Measurements from ENCODE around the gene ANKS6. TPM values are rescaled to one million over a fixed set of nuclear protein-coding genes. Genes with fewer than 3 reads are reported as not detected.

The ANKS6 gene
- total RNA-seq, result 25.7 and 25.8 TPM in 2 replicates

DNA sequence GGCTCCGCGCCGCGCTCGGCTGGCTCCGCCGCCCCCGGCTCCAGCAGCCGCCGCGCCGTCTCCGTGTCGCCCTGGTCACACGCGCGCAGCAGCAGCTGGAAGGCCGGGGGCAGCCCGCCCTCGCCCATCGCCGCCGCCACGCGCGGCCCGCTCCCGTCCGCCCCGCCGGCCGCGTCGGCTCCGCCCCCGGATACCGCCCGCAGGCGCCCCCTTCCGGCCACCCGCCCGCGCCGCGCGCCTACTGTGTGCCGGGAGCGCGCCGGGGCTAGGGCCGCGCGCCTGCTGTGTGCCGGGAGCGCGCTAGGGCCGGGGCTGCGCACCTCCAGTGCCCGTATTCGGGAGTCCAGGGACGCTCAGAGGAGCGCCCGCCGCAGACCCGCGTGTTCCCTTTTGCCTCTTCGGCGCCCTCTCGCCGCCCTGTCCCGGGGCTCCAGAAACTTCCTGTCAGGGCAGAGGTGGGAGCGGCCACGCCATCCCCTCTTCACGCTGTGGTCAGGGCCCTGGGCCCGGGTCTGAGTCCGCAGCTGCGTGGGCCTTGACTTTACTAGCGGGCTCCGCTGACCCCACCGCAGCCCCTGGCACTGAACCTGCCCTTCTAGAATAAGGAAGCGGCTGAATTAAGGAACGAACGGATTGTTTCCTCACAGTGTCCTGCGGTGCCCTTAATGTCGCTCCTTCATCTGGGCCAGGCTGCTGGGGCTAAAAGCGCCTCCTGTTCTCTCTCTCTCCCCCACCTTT is at the start of gene ANKS6:
TSS of gene ANKS6 (minus strand) at position 192 of the 738 bp plus-strand sequence. CDS start at position 128, 64 bp downstream.
- Histone ChIP-seq H3K4me3 (ENCODE audit: low read depth, low read length) (peak within 1 kb of the TSS; percentile 66), H3K36me3 (ENCODE audit: control insufficient read depth, insufficient read depth, low read length) (no peaks in the 10 kb centered on the region), H3K27me3 (ENCODE audit: control insufficient read depth, insufficient read depth, low read length) (no peaks in the 10 kb centered on the region)
- TF ChIP-seq, protein P1, sequence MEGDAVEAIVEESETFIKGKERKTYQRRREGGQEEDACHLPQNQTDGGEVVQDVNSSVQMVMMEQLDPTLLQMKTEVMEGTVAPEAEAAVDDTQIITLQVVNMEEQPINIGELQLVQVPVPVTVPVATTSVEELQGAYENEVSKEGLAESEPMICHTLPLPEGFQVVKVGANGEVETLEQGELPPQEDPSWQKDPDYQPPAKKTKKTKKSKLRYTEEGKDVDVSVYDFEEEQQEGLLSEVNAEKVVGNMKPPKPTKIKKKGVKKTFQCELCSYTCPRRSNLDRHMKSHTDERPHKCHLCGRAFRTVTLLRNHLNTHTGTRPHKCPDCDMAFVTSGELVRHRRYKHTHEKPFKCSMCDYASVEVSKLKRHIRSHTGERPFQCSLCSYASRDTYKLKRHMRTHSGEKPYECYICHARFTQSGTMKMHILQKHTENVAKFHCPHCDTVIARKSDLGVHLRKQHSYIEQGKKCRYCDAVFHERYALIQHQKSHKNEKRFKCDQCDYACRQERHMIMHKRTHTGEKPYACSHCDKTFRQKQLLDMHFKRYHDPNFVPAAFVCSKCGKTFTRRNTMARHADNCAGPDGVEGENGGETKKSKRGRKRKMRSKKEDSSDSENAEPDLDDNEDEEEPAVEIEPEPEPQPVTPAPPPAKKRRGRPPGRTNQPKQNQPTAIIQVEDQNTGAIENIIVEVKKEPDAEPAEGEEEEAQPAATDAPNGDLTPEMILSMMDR (IDR thresholded peaks at IDR 0.05; ENCODE audit: insufficient read depth, low read length, poor library complexity, severe bottlenecking), result no peak
- DNase-seq (ENCODE audit: low read depth), result no peak

DNA sequence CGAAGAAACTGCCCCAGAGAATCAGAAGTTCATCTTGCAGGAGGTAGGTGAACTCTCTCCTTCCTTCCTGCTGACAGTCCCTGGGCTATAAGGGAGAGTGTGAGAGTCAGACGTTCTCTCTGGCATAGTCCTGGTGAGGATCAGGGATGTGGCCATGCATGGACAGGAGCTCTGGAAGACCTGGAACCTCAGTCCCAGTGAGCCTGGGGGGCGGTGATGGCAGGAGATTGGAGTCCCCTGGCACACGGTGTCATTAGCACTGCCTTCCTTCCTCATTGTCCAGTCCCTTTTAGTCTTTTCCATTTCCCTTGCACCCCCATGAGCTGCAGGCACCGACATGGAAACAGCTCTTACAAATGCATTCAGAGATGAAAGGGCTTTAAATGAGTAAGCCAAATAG is 49.7 kb upstream of the ANKS6 start:
- no peak overlapping the region for H3K4me3 ChIP-seq (ENCODE audit: low read depth, low read length)
- DNase-seq (ENCODE audit: low read depth), result no peak
- H3K36me3 ChIP-seq (ENCODE audit: control insufficient read depth, insufficient read depth, low read length), result no peaks in the 10 kb centered on the region
- TF ChIP-seq, protein P1 (IDR thresholded peaks at IDR 0.05; ENCODE audit: insufficient read depth, low read length, poor library complexity, severe bottlenecking), result no peak
- no peaks in the 10 kb centered on the region for H3K27me3 ChIP-seq (ENCODE audit: control insufficient read depth, insufficient read depth, low read length)

DNA sequence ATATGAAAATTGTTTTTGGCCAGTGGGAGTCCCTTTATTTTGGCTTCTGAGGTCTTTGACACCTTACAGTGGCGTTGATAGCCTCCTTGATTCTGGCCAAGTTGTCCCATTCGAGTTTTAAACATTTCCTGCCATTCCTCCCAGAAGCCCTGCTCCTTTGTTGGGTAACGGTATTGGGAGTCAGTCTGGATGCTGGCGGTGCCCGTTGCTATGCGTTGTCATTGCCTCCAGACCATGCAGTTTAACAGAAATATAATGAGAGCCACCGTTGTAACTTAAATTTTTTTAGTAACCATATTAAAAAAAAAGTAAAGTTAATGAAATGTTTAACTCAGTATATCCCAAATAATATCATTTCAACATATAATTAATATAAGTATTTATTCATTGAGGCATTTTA is 46.2 kb upstream of the ANKS6 start:
- DNase-seq (ENCODE audit: low read depth), result no peak
- TF ChIP-seq, protein P1 (IDR thresholded peaks at IDR 0.05; ENCODE audit: insufficient read depth, low read length, poor library complexity, severe bottlenecking), result no peak
- Histone ChIP-seq H3K4me3 (ENCODE audit: low read depth, low read length) (no peak overlapping the region), H3K36me3 (ENCODE audit: control insufficient read depth, insufficient read depth, low read length) (no peaks in the 10 kb centered on the region), H3K27me3 (ENCODE audit: control insufficient read depth, insufficient read depth, low read length) (no peaks in the 10 kb centered on the region)

DNA sequence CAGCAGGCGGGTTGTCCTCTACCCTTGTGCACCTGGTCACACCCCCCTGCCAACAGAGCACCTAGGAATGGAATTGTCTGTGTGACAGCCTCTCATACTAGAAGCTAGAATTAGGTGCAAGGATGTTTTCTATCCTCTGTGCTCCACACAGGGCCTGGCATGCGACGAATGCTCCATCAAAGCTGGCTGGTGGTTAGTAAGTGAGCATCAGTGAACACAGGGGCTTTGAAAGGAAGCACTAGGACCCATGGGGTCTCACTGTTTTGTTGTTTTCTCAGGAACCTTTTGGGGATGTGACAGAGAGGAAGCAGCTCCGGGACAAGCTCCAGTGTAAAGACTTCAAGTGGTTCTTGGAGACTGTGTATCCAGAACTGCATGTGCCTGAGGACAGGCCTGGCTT is 43.4 kb upstream of the ANKS6 start:
- no peaks in the 10 kb centered on the region for H3K27me3 ChIP-seq (ENCODE audit: control insufficient read depth, insufficient read depth, low read length)
- H3K36me3 ChIP-seq (ENCODE audit: control insufficient read depth, insufficient read depth, low read length), result no peaks in the 10 kb centered on the region
- no peak for DNase-seq (ENCODE audit: low read depth)
- TF ChIP-seq, protein P1 (IDR thresholded peaks at IDR 0.05; ENCODE audit: insufficient read depth, low read length, poor library complexity, severe bottlenecking), result no peak
- H3K4me3 ChIP-seq (ENCODE audit: low read depth, low read length), result no peak overlapping the region

DNA sequence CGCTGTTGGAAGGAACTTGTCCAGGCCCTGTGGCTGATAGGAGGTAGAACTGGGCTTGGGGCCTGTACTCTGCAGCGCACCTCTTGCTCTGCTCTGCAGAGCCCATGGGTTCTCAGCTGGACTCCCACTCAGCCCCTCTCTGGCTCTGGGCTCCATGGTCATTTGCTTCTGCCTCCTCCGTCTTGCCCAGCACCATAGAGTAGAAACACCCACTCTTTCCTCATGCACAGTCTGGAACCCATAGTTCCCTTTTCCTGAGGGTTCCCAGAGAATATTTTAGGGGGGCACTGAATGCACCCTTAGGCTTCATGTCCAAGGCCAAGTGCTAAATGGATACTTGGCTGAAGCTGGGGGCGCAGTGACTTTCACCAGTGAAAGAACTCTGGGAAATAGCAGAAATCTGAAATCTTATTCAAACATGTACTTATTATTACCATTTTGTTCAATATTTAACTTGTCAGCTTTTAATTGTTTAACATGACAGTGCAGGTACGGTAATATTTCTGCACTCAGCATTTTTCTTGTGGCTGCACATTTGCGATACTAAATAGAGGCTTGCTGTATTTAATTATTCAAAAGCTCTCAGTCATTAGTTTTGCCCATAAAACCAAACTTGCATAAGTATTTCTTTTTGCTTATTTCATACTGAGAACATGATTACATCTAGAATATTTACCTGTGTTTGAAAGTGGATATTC is 42.7 kb upstream of the ANKS6 start:
- Histone ChIP-seq H3K27me3 (ENCODE audit: control insufficient read depth, insufficient read depth, low read length) (no peaks in the 10 kb centered on the region), H3K4me3 (ENCODE audit: low read depth, low read length) (no peak overlapping the region), H3K36me3 (ENCODE audit: control insufficient read depth, insufficient read depth, low read length) (no peaks in the 10 kb centered on the region)
- no peak for DNase-seq (ENCODE audit: low read depth)
- TF ChIP-seq, protein P1 (IDR thresholded peaks at IDR 0.05; ENCODE audit: insufficient read depth, low read length, poor library complexity, severe bottlenecking), result no peak

Data from kidney epithelial cell (primary cell).